G401.6 (cell line): ENCODE data around the gene GRIN3A.
"Not testable (repeated sequence)": the region's sequence is repeated elsewhere in the genome, so short reads cannot be mapped to it uniquely, and the experiment has no call there.

Source experiments
- FAIRE-seq: peaks from 2 replicates; lab custom pipeline; 2012; peaks lifted over from hg19 to GRCh38; lab: Jason Lieb, UNC

GRIN3A gene

GRCh38 chr9:101738566-101739183, at the start of gene GRIN3A:
TSS of gene GRIN3A (minus strand) at chr9:101738647. CDS start at chr9:101737979, 668 bp downstream.
- FAIRE-seq: no peak

- FAIRE-seq: no peak
These were observed 49.4 kb upstream of the GRIN3A start for GRCh38 chr9:101787891-101788290.

GRCh38 chr9:101778332-101778731, 39.9 kb upstream of the GRIN3A start:
- no peak for FAIRE-seq

GRCh38 chr9:101764472-101764871, 26.0 kb upstream of the GRIN3A start:
- no peak for FAIRE-seq

- no peak for FAIRE-seq
These were observed 20.0 kb upstream of the GRIN3A start for GRCh38 chr9:101758304-101758930.

- no peak for FAIRE-seq
These were observed 15.3 kb upstream of the GRIN3A start for GRCh38 chr9:101753716-101754115.

- FAIRE-seq: no peak
These were observed 13.4 kb upstream of the GRIN3A start for GRCh38 chr9:101751895-101752294.

- FAIRE-seq: no peak
These were observed 864 bp upstream of the GRIN3A start for GRCh38 chr9:101739311-101739710.

- FAIRE-seq: no peak
These were observed 512 bp downstream of the GRIN3A start for GRCh38 chr9:101737705-101738565.

GRCh38 chr9:101737165-101737704, 1.2 kb downstream of the GRIN3A start:
- FAIRE-seq: no peak

- FAIRE-seq: no peak
These were observed 1.7 kb downstream of the GRIN3A start for GRCh38 chr9:101736717-101737116.

- no peak for FAIRE-seq
These were observed 7.0 kb downstream of the GRIN3A start for GRCh38 chr9:101731429-101731828.

GRCh38 chr9:101727612-101728524, 10.6 kb downstream of the GRIN3A start:
- FAIRE-seq: peak; percentile 17

- not testable (repeated sequence) for FAIRE-seq
These were observed 14.2 kb downstream of the GRIN3A start for GRCh38 chr9:101724271-101724670.

- FAIRE-seq: no peak
These were observed 20.3 kb downstream of the GRIN3A start for GRCh38 chr9:101718192-101718591.

- FAIRE-seq: no peak
These were observed 21.8 kb downstream of the GRIN3A start for GRCh38 chr9:101716629-101717028.

- FAIRE-seq: no peak
These were observed 27.0 kb downstream of the GRIN3A start for GRCh38 chr9:101711330-101711941.

- no peak for FAIRE-seq
These were observed 29.6 kb downstream of the GRIN3A start for GRCh38 chr9:101708855-101709254.

GRCh38 chr9:101707721-101708120, 30.7 kb downstream of the GRIN3A start:
- no peak for FAIRE-seq

- FAIRE-seq: no peak
These were observed 31.4 kb downstream of the GRIN3A start for GRCh38 chr9:101706997-101707396.

GRCh38 chr9:101706261-101706798, 32.1 kb downstream of the GRIN3A start:
- FAIRE-seq: no peak
